HAP-1 (cell line): ENCODE measurements around the gene AMZ1.

Experiments
- DNase-seq, 2 experiments: peaks; one replicate each; pipeline ENCODE4 v3.0.0-alpha.2; 2016 to 2020; ENCODE audit warnings: low spot score in 2 of 2
- H3K27me3 ChIP-seq: fragments of 250-450 bp; sonication (Bioruptor Pico); 2 replicates; pipeline ENCODE4 v1.5.1; 2020; ENCODE audit warnings: low read depth, mild to moderate bottlenecking, moderate library complexity
- H3K36me3 ChIP-seq: fragments of 250-450 bp; sonication (Bioruptor Pico); replicated peaks from 2 replicates; pipeline ENCODE4 v1.5.1; 2020; ENCODE audit warnings: mild to moderate bottlenecking
- H3K4me1 ChIP-seq: fragments of 250-450 bp; sonication (Bioruptor Pico); 2 replicates; pipeline ENCODE4 v1.5.1; 2020; ENCODE audit warnings: mild to moderate bottlenecking
- H3K4me3 ChIP-seq: fragments of 250-450 bp; sonication (Bioruptor Pico); 2 replicates; pipeline ENCODE4 v1.5.1; 2020; ENCODE audit warnings: mild to moderate bottlenecking, moderate library complexity
- H3K9me3 ChIP-seq: fragments of 250-450 bp; sonication (Bioruptor Pico); 2 replicates; pipeline ENCODE4 v1.5.1; 2020; ENCODE audit warnings: mild to moderate bottlenecking, moderate library complexity
- in situ Hi-C: fragments of 300-500 bp; cut with MboI; formaldehyde crosslinking; loops from 3 replicates; pipeline ENCODE4 v1.14.3; 2020; ENCODE audit warnings: low sequenced_read_pairs, inconsistent platforms, mixed read lengths

Gene AMZ1

DNA sequence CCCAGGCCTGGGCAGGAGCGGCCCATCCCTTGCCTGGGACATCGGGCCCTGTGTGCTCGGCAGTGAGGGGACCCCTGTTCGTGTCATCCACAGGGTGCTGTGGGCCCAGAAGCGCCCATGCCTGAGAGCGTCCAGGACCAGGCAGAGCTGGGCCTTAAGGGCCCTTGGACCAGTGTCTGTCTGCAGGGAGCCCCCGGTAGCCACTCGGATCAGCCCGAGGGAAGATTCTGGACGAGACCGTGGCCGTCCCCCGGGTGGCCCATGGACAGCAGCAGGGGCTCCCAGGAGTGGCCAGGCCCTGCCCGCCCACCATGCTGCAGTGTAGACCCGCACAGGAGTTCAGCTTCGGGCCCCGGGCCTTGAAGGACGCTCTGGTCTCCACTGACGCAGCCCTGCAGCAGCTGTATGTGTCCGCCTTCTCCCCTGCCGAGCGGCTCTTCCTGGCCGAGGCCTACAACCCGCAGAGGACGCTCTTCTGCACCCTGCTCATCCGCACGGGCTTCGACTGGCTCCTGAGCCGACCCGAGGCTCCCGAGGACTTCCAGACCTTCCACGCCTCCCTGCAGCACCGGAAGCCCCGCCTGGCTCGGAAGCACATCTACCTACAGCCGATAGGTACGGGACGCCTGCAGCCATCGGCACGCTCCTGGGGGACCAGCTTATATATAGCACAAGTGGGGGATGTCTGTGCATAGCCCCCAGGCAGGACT is 12.3 kb downstream of the AMZ1 start:
- H3K4me1 ChIP-seq: no peaks in the 10 kb centered on the region
- in situ Hi-C loops: loop anchor here (10.0 kb wide), 1 partner anchor 245 kb away; no protein-coding TSS in a partner anchor
- peaks cover 17% of the 10 kb centered on the region for H3K27me3 ChIP-seq
- no peaks in the 10 kb centered on the region for H3K9me3 ChIP-seq
- no peak for DNase-seq
- no peaks in the 10 kb centered on the region for H3K36me3 ChIP-seq
- no peak overlapping the region for H3K4me3 ChIP-seq

DNA sequence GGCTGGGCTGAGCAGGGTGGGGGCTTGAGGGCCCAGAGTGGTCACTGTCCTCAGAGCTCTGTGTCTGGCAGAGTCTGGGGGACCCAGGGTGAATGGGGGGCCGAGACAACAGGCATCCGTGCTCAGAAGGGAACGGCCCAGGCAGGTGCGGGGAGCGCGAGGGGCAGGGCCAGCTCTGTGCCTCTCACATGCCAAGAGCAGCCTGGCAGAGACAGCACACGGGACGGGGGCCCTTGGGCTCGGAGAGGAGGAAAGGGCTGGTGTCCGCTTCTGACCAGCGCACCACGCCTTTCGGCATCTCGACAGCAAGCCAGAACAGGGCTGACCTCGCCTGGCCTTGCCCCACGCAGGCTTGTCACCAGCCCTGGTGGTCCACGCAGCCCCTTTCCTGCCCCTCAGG is 13.4 kb downstream of the AMZ1 start:
- in situ Hi-C loops: loop anchor here (10.0 kb wide), 1 partner anchor 247 kb away; no protein-coding TSS in a partner anchor
- Histone ChIP-seq H3K4me3 (no peak overlapping the region), H3K4me1 (no peaks in the 10 kb centered on the region), H3K36me3 (no peaks in the 10 kb centered on the region), H3K27me3 (peaks cover 17% of the 10 kb centered on the region), H3K9me3 (no peaks in the 10 kb centered on the region)
- DNase-seq: no peak

DNA sequence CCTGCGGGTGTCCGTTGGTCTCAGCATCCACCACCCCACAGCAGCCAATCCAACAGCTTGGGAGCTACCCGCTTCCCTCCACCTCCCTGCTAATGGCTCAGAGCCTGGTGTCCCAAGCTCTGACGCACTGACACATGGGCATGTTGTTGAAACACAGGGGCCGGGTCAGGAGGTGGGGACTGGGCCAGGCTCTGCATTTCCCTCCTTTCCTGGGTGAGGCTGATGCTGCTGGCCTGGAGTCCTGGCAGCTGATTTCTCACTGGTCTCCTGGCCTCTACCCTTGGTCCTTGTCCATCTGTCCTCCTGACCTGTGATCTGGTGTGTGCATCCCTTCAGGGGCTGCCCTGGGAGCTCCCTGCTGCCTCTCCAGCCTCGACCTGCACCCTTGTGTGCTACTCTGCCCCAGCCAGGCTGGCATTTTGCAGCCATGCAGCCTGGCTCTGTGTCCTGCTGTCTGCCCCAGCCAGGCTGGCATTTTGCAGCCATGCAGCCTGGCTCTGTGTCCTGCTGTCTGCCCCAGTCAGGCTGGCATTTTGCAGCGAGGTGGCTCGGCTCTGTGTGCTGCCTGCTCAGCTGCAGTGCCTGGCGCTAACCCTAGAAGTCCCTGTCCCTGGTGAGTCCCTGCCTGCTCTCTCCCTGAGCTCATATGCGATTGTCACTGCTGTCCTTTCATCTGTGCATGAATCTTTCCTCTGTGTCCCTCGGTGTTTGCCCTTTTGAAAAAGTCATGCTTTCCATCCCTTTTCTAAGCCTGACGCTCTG is 14.0 kb downstream of the AMZ1 start:
- H3K9me3 ChIP-seq: no peaks in the 10 kb centered on the region
- in situ Hi-C loops: loop anchor here (10.0 kb wide), 1 partner anchor 247 kb away; no protein-coding TSS in a partner anchor
- no peak overlapping the region for H3K4me3 ChIP-seq
- no peaks in the 10 kb centered on the region for H3K36me3 ChIP-seq
- H3K4me1 ChIP-seq: no peaks in the 10 kb centered on the region
- H3K27me3 ChIP-seq: peaks cover 17% of the 10 kb centered on the region
- DNase-seq: no peak

DNA sequence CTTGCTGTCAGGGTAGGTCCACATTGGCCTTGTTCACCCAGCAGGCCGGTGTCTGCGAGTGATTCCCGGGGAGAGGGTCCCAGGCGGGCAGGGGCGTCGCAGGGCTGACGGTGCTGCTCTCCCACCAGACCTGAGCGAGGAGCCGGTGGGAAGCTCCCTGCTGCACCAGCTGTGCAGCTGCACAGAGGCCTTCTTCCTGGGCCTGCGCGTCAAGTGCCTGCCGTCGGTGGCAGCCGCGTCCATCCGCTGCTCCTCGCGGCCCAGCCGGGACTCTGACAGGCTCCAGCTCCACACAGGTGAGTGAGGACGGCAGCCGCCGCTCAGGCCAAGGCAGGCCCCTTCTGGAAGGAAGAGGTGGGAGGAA is 14.6 kb downstream of the AMZ1 start:
- H3K27me3 ChIP-seq: peaks cover 17% of the 10 kb centered on the region
- H3K36me3 ChIP-seq: no peaks in the 10 kb centered on the region
- H3K4me3 ChIP-seq: no peak overlapping the region
- DNase-seq: no peak
- no peaks in the 10 kb centered on the region for H3K9me3 ChIP-seq
- in situ Hi-C loops: loop anchor here (10.0 kb wide), 1 partner anchor 248 kb away; no protein-coding TSS in a partner anchor
- H3K4me1 ChIP-seq: no peaks in the 10 kb centered on the region

DNA sequence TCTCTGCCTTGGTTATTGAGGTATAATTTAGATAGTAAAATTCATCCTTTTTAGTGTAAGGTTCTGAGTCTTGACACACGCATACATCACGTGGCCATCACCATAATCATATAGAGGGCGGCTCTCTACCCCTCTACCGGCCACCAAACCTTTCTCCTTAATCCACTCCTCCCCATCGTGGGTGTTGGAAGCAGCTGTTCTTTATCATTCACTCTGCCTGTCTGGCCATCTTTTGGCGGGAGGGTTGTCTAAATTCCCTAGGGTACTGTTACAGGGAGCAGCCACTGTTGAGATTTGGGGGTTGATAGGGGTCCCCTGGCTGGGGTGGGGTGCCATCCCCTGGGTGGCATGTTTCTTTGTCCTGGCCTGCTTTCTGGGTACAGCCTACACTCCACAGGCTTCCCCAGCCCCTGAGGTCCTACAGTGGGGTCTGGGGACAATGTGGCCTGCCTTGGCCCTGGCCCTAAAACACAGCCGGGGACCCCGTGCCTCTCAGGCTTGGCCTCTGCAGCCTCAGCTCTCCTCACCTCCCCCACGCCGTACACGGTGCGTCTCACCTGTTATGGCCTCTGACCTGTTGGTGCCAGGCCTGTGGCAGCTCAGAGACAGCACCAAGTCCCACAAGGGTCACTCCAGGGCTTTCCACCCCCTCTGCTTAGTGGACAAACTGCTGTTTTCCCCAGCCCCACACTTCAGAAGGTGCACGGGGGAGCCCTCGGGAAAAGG is 17.5 kb downstream of the AMZ1 start:
- no peaks in the 10 kb centered on the region for H3K4me1 ChIP-seq
- in situ Hi-C loops: loop anchor here (10.0 kb wide), 1 partner anchor 251 kb away; no protein-coding TSS in a partner anchor
- H3K36me3 ChIP-seq: no peaks in the 10 kb centered on the region
- no peaks in the 10 kb centered on the region for H3K27me3 ChIP-seq
- H3K9me3 ChIP-seq: no peaks in the 10 kb centered on the region
- no peak for DNase-seq
- no peak overlapping the region for H3K4me3 ChIP-seq

DNA sequence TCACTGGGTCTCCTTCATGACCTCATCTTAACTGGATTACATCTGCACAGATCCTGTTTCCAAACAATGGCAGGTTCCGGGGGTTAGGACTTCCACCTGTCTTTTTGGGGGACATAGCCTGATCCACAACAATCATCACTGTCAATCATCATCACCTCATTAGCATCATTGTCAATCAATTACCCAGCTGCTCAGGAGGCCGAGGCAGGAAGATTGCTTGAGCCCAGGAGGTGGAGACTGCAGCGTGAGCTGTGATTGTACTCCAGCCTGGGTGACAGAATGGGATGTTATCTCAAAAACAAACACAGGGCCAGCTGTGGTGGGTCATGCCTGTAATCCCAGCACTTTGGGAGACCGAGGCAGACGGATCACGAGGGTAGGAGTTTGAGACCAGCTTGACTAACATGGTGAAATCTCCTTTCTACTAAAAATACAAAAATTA is 18.7 kb downstream of the AMZ1 start:
- Histone ChIP-seq H3K9me3 (no peaks in the 10 kb centered on the region), H3K4me3 (no peak overlapping the region), H3K36me3 (no peaks in the 10 kb centered on the region), H3K4me1 (no peaks in the 10 kb centered on the region), H3K27me3 (no peaks in the 10 kb centered on the region)
- in situ Hi-C loops: loop anchor here (10.0 kb wide), 1 partner anchor 252 kb away; no protein-coding TSS in a partner anchor
- no peak for DNase-seq

DNA sequence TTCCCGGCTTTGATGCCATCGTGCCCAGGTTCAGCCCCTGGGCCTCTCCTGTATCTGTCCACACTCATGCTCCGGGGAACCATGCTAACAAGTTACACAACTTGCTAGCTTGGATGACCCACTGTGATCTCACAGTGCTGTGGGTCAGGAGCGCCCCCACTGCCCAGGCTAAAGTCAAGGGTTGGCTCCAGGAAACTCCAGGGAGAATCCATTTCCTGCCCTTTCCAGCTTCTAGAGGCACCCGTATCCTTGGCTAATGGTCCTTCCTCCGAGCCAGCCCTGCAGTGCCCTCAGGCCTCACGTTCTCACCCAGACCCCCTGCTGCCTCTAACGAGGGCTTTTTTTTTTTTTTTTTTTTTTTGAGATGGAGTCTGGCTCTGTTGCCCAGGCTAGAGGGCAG is 19.5 kb downstream of the AMZ1 start:
- no peaks in the 10 kb centered on the region for H3K36me3 ChIP-seq
- no peaks in the 10 kb centered on the region for H3K4me1 ChIP-seq
- H3K4me3 ChIP-seq: no peak overlapping the region
- no peak for DNase-seq
- no peaks in the 10 kb centered on the region for H3K27me3 ChIP-seq
- no peaks in the 10 kb centered on the region for H3K9me3 ChIP-seq
- in situ Hi-C loops: loop anchor here (10.0 kb wide), 1 partner anchor 253 kb away; no protein-coding TSS in a partner anchor

DNA sequence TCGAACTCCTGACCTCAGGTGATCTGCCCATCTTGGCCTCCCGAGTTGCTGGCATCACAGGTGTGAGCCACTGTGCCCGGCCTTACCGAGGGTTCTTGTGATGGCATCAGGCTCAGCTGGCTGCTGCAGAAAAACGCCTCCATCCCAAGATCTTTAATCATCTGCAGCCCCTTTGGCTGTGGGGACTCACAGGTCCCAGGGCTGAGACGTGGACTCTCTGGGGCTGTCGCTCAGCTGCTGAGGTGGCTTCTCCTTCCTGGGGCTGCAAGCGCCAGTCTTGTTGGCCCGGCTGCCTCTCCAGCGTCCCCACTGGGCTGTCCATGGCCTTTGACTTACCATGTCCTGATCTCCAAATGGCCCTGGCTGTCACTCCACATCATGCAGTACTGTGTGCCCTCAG is 20.0 kb downstream of the AMZ1 start:
- no peak overlapping the region for H3K4me3 ChIP-seq
- H3K27me3 ChIP-seq: no peaks in the 10 kb centered on the region
- DNase-seq: no peak
- in situ Hi-C loops: loop anchor here (10.0 kb wide), 1 partner anchor 253 kb away; no protein-coding TSS in a partner anchor
- H3K36me3 ChIP-seq: no peaks in the 10 kb centered on the region
- H3K4me1 ChIP-seq: no peaks in the 10 kb centered on the region
- no peaks in the 10 kb centered on the region for H3K9me3 ChIP-seq

DNA sequence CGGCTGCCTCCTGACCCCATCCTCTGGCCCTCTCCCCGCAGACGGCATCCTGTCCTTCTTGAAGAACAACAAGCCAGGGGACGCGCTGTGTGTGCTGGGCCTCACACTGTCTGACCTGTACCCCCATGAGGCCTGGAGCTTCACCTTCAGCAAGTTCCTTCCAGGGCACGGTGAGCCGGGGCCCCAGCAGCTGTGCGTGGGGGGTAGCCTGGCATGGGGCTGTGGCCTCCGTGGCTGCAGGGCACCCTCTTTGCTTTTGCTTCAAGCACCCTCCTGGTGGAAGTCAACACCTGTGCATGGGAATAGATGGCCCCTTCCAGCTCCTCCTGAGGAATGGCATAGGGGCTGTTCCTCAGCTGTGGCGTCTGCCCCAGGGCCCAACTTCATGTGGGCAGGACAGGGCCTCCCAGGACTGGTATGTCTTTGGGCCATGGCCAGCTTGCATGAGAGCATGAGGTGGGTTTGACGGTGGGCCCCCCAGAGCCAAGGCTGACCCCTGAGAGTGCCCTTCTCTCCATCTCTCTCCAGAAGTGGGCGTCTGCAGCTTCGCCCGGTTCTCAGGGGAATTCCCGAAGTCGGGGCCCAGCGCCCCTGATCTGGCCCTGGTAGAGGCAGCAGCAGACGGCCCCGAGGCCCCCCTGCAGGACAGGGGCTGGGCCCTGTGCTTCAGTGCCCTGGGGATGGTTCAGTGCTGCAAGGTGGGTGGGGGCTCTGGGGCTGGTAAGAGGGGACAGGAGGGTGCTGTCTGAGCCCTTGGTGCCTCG is 20.7 kb downstream of the AMZ1 start:
- in situ Hi-C loops: loop anchor here (10.0 kb wide), 1 partner anchor 254 kb away; no protein-coding TSS in a partner anchor
- DNase-seq: no peak
- Histone ChIP-seq H3K9me3 (no peaks in the 10 kb centered on the region), H3K4me3 (no peak overlapping the region), H3K36me3 (no peaks in the 10 kb centered on the region), H3K4me1 (no peaks in the 10 kb centered on the region), H3K27me3 (no peaks in the 10 kb centered on the region)

DNA sequence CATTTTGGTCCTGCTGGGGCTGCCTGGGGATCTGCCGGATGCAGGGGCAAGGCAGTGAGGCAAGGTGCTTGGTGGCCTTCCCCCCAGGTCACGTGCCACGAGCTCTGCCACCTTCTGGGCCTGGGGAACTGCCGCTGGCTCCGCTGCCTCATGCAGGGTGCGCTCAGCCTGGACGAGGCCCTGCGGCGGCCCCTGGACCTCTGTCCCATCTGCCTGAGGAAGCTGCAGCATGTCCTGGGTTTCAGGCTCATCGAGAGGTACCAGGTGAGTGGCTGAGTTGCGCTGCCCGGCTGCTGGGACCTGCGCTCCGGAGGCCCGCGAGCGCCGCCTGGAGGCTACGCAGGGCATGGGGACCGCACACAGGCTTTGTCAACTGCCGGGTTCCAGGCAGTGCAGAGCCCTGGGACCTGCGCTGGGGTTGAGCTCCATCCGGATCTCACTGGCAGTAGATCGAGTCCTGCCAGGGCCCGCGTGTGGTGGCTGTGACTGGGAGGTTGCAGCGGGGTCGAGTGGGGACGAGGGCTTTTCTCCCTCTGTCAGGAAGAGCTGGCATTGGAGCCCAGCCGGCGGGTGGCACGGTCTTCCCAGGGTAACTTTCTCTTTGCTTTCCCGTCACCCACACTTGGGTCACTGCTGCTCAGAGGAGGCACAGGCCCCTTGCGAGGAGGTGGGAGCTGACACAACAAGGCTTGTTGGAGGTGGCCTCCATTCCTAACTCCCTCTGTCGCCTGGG is 21.7 kb downstream of the AMZ1 start:
- in situ Hi-C loops: loop anchor here (10.0 kb wide), 1 partner anchor 255 kb away; no protein-coding TSS in a partner anchor
- H3K4me3 ChIP-seq: no peak overlapping the region
- no peaks in the 10 kb centered on the region for H3K36me3 ChIP-seq
- no peaks in the 10 kb centered on the region for H3K4me1 ChIP-seq
- no peaks in the 10 kb centered on the region for H3K9me3 ChIP-seq
- H3K27me3 ChIP-seq: no peaks in the 10 kb centered on the region
- peak; percentile 59 to 85 for DNase-seq

DNA sequence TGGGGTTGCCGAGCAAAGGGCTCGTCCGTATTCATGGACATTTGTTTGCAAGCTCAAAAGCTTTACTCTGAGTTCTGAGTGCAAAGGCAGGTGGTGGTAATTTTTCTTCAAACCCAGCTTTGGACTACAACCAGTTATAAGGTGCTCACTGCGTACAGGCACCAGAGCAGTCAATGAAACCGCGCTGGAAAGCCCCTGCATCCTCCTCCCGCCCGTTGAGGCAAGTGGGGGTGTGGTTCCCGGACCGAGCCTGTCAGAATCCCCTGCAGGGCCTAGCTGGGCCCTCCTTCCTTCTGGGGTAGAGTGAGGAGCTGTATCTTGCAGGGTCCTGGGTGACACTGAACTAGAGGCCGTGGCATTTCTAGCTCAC is 22.3 kb downstream of the AMZ1 start:
- no peaks in the 10 kb centered on the region for H3K9me3 ChIP-seq
- no peaks in the 10 kb centered on the region for H3K36me3 ChIP-seq
- H3K27me3 ChIP-seq: no peaks in the 10 kb centered on the region
- H3K4me3 ChIP-seq: no peak overlapping the region
- DNase-seq: no peak
- H3K4me1 ChIP-seq: no peaks in the 10 kb centered on the region
- in situ Hi-C loops: no loop called here

DNA sequence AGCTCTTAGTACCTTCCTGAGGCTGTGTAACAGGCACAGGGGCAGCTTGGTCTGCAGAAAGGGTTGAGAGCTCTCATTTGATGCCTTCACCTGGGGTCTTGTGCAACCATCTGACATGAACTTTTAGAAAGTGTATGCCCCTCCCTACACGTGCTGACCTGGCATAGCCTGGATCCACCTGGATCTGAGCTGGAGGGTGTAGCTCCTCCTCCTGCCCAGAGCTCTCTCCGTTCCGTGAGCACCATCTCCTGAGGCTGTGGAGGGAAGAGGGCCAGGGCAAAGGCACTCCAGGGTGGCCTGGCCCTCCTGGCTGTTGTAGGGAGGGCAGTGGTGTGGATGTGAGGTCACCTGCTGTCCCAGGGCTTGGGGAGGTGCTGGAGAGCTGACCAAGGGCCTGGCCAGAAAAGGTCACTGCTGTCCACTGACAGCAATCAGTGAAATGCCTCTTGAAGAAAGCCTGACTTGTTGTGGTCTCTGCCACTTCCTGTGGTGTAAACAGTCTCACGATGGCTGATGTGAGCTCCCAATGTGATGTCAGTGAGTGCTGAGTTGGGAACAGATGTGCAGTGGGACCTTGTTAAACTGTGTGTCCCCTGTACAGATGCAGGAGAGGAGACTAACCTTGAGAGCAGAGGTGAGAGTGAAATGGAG is 23.0 kb downstream of the AMZ1 start:
- DNase-seq: no peak
- in situ Hi-C loops: no loop called here
- no peaks in the 10 kb centered on the region for H3K9me3 ChIP-seq
- no peaks in the 10 kb centered on the region for H3K27me3 ChIP-seq
- no peak overlapping the region for H3K4me3 ChIP-seq
- no peaks in the 10 kb centered on the region for H3K4me1 ChIP-seq
- H3K36me3 ChIP-seq: no peaks in the 10 kb centered on the region
